Measurements from ENCODE around the gene UROC1.

Gene UROC1

GRCh38 chr3:126517291-126517951, at the start of gene UROC1:
UROC1 (minus strand) TSS chr3:126517773; CDS start chr3:126517719, 54 bp downstream.
- DNase-seq (ENCODE audit: low read depth), result no peak
- no peak for TF ChIP-seq CTCF (conservative IDR thresholded peaks at IDR 0.05; ENCODE audit: control insufficient read depth, insufficient read depth, low read depth, low read length)
- no peak within 1 kb of the TSS for H3K4me3 ChIP-seq (ENCODE audit: control insufficient read depth, low read depth, low read length)

DNA sequence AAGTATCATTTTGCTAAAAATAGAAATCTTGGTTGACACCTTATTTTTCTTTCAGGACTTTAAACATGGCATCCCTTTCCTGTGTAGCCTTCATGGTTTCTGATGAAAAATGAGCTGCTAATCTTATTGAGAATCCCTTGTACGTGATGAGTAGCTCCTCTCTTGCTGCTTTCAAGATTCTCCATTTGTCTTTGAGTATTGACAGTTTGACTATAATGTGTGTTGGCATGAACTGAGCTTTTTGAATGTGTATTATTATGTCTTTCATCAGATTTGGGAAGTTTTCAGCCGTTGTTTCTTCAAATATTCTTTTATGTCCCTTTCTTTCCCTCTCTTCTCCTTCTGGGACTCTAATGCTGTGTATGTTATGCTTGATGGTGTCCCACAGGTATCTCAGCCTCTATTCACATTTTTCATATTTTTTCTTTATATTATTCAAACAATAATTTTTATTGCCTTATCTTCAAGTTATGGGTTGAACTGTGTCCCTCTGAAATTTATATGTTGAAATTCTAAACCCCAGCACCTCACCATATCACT, 45.2 kb upstream of the UROC1 start:
- no peak for DNase-seq (ENCODE audit: low read depth)
- TF ChIP-seq CTCF (conservative IDR thresholded peaks at IDR 0.05; ENCODE audit: control insufficient read depth, insufficient read depth, low read depth, low read length), result no peak
- no peak overlapping the region for H3K4me3 ChIP-seq (ENCODE audit: control insufficient read depth, low read depth, low read length)

DNA sequence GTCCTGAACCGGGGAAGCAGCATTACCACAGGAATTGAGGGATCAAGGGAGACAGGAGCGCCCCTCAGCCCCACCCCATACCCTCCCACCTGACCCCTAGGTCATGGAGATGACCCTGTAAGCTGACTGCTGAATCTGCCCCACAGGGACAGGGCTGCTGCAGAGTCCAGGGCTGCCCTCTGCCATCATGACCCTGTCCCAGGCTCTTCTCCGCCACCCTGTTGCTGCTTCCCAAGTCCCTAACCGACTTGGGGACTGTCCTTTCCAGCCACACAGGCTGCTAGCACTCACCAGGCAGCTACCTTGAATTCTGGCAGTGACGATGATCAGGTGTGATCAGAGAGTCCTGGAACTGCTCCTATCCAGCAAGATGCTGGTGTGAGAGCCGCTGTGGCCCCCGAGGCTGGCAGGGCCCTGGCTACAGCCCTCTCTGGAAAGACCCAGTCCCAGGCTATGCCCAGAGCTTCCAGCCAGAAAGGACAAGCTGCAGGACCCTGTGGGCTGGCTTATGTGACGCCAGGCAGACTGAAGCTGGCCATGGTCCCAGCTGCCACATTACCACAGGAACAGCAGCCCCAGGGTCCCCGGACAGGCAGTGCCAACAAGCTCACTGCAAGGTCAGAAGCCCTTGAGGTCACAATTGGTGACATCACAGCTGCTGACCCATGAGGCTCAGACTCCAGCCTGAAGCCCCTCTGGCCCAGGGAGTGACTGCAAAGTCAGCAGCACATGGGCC, 40.9 kb upstream of the UROC1 start, which contains the start of gene C3orf22:
C3orf22 (minus strand) TSS at position 597 of the 736 bp plus-strand sequence. CDS start 5,542 bp downstream, outside the sequence.
- no peak for DNase-seq (ENCODE audit: low read depth)

GRCh38 chr3:126557761-126558160, 40.2 kb upstream of the UROC1 start:
- H3K4me3 ChIP-seq (ENCODE audit: control insufficient read depth, low read depth, low read length), result no peak overlapping the region
- no peak for DNase-seq (ENCODE audit: low read depth)
- no peak for TF ChIP-seq CTCF (conservative IDR thresholded peaks at IDR 0.05; ENCODE audit: control insufficient read depth, insufficient read depth, low read depth, low read length)

More for the DNA sequence above, 40.9 kb upstream of the UROC1 start, which contains the start of gene C3orf22:
- no peak within 1 kb of the TSS for H3K4me3 ChIP-seq (ENCODE audit: control insufficient read depth, low read depth, low read length)
- TF ChIP-seq CTCF (conservative IDR thresholded peaks at IDR 0.05; ENCODE audit: control insufficient read depth, insufficient read depth, low read depth, low read length), result no peak

DNA sequence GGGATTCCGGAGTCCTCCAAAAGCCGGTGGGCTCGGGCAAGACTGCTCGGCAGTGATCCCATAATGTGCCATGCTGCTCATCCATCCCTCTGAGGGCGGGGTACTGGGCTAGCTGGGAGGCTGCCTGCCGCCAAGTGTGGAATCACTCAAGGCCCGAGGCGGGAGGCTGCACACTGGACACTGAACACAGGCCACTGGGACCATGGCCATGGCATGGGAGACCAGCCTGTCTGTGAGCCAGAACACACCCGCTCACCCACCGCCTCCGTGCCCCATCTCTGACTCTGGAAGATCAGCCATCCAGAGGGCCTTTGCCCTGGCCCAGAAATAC, 39.8 kb upstream of the UROC1 start:
- H3K4me3 ChIP-seq (ENCODE audit: control insufficient read depth, low read depth, low read length), result no peak overlapping the region
- DNase-seq (ENCODE audit: low read depth), result no peak
- TF ChIP-seq CTCF (conservative IDR thresholded peaks at IDR 0.05; ENCODE audit: control insufficient read depth, insufficient read depth, low read depth, low read length), result no peak

DNA sequence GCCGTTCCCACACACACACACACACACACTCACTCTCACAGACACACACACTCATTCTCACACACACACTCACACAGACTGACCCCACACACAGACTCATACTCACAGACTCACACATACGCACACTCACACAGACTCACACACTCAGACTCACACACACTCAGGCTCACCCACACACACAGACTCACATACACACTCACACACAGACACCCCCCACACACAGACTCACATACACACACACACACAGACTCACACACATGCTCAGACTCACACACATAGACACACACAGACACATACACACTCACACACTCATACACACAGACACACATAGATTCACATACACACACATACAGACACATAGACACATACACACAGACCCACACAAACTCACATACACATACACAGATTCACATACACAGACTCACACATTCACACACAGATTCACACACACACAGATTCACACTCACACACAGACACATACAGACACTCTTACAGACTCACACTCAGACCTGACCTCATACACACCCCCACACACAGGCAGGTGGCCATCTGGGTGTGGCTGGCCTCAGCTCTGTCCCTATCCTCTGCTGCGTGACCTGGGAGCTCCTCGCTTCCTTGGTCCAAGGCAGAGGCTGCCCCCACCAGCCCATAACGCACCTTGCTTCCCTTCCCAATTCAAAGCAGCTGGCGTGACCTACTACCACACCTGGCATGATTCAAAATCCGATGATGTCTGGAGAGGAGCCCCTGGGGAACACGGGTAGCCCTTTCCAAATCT, 39.3 kb upstream of the UROC1 start:
- no peak for TF ChIP-seq CTCF (conservative IDR thresholded peaks at IDR 0.05; ENCODE audit: control insufficient read depth, insufficient read depth, low read depth, low read length)
- DNase-seq (ENCODE audit: low read depth), result no peak
- H3K4me3 ChIP-seq (ENCODE audit: control insufficient read depth, low read depth, low read length), result no peak overlapping the region

Measured in fibroblast of mammary gland (primary cell).